Spleen (tissue), 7 donors: Measurements from ENCODE around the gene SMIM36.

Experiments used
- POLR2AphosphoS5 ChIP-seq, 3 donors: sonication (generic); formaldehyde crosslinking; IDR thresholded peaks; one replicate each; pipeline ENCODE4 v1.5.1; 2017; ENCODE audit warnings: antibody characterized with exemption in 3 of 3
- TF ChIP-seq, protein P1 (sequence below), 11 experiments: fragments of 200-600 bp in 7 of 11; fragments of 450-650 bp in 4 of 11; sonication (generic) in 4 of 11; IDR thresholded peaks in 8 of 11; conservative IDR thresholded peaks in 3 of 11; 1 replicate in 7 of 11; 2 replicates in 4 of 11; pipeline versions ENCODE4 v1.4.0 to v1.8.0; 2016 to 2021; ENCODE audit warnings: antibody characterized with exemption in 11 of 11, inconsistent platforms in 4 of 11, mild to moderate bottlenecking in 1 of 11
- donor health status: DM: no; HTN: no; CAD: no; lungs with moderate emphysema.
- donor health status: DM: no; HTN: no; CAD: no.
- donor health status: DM: no; HTN: no; CAD: no.

DNA sequence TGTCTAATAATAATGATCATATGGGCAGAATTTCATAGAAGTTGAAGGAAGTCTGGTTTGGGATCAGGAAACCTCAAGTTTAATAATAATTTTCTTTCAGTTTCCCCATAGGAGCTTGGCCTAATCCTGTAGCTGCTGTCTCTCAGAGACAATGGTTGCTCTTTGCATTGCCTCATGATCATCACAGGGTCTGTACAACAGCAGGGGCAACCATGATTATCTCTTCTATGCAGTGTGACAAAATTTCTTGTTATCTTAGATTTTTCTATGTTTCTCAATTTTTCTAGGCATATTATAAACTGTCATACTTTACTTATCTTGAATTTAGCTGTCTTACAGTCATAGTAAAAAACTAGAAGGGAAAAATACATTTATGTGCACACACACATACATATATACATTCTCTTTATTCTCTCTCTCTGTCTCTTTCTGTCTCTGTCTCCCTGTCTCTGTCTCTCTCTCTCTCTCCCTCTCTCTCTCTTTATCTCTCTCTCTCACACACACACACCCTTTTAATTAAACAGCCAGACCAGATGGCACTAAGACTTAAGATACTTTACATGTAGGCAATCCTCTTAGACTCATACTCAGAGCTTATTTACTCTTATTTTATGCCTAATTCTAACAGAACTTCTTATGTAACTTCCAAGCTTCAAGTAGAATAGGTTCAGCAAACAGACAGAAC is 30.5 kb downstream of the SMIM36 start:
- TF ChIP-seq POLR2AphosphoS5 (IDR thresholded peaks at IDR 0.05): no peak
- TF ChIP-seq, protein P1, sequence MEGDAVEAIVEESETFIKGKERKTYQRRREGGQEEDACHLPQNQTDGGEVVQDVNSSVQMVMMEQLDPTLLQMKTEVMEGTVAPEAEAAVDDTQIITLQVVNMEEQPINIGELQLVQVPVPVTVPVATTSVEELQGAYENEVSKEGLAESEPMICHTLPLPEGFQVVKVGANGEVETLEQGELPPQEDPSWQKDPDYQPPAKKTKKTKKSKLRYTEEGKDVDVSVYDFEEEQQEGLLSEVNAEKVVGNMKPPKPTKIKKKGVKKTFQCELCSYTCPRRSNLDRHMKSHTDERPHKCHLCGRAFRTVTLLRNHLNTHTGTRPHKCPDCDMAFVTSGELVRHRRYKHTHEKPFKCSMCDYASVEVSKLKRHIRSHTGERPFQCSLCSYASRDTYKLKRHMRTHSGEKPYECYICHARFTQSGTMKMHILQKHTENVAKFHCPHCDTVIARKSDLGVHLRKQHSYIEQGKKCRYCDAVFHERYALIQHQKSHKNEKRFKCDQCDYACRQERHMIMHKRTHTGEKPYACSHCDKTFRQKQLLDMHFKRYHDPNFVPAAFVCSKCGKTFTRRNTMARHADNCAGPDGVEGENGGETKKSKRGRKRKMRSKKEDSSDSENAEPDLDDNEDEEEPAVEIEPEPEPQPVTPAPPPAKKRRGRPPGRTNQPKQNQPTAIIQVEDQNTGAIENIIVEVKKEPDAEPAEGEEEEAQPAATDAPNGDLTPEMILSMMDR (IDR thresholded peaks at IDR 0.05 in 8 of 11, conservative IDR thresholded peaks at IDR 0.05 in 3 of 11): no peak
